OCI-LY1 (cell line): ENCODE results near the gene PRSS50.

Source experiments
- H2AFZ ChIP-seq: fragments of 200-600 bp; sonication (generic), shearing (Covaris generic); 2 replicates; pipeline ENCODE4 v1.6.0; 2014; ENCODE audit warnings: antibody characterized with exemption, mild to moderate bottlenecking, low read length
- H3F3A ChIP-seq: fragments of 200-600 bp; sonication (generic), shearing (Covaris generic); 2 replicates; pipeline ENCODE4 v1.6.0; 2014; ENCODE audit warnings: mild to moderate bottlenecking, antibody characterized with exemption, low read length, moderate library complexity; ENCODE audit not compliant: insufficient read depth
- H3K27ac ChIP-seq: fragments of 200-600 bp; sonication (generic); 2 replicates; pipeline ENCODE4 v1.5.1; 2014; ENCODE audit warnings: low read length, mixed run types, mild to moderate bottlenecking, low read depth; ENCODE audit not compliant: poor library complexity, severe bottlenecking
- H3K27me3 ChIP-seq: fragments of 200-600 bp; sonication (generic); 2 replicates; pipeline ENCODE4 v1.6.0; 2014; ENCODE audit warnings: antibody characterized with exemption, mild to moderate bottlenecking, low read length, moderate library complexity; ENCODE audit not compliant: insufficient read depth
- H3K36me3 ChIP-seq: fragments of 200-600 bp; sonication (generic); 2 replicates; pipeline ENCODE4 v1.6.1; 2014; ENCODE audit warnings: mild to moderate bottlenecking, antibody characterized with exemption, low read length, moderate library complexity, mixed read lengths; ENCODE audit not compliant: insufficient read depth
- H3K4me1 ChIP-seq: fragments of 200-600 bp; sonication (generic); 2 replicates; pipeline ENCODE4 v1.5.1; 2014; ENCODE audit warnings: mild to moderate bottlenecking, low read length, moderate library complexity; ENCODE audit not compliant: insufficient read depth, severe bottlenecking
- H3K4me2 ChIP-seq: fragments of 200-600 bp; sonication (generic), shearing (Covaris generic); 2 replicates; pipeline ENCODE4 v1.6.1; 2014; ENCODE audit warnings: low read length
- H3K4me3 ChIP-seq: fragments of 200-600 bp; sonication (generic); 2 replicates; pipeline ENCODE4 v1.5.1; 2014; ENCODE audit warnings: low read length, low read depth, mild to moderate bottlenecking, mixed read lengths; ENCODE audit not compliant: poor library complexity, severe bottlenecking
- H3K79me2 ChIP-seq: fragments of 200-600 bp; shearing (Covaris generic); 2 replicates; pipeline ENCODE4 v1.6.1; 2016; ENCODE audit warnings: mixed run types, low read length, mixed read lengths; ENCODE audit not compliant: insufficient read depth
- H3K9ac ChIP-seq: fragments of 200-600 bp; sonication (generic), shearing (Covaris generic); 2 replicates; pipeline ENCODE4 v1.6.1; 2014; ENCODE audit warnings: mild to moderate bottlenecking, low read length, mixed read lengths
- H3K9me2 ChIP-seq: fragments of 200-600 bp; sonication (generic), shearing (Covaris generic); 2 replicates; pipeline ENCODE4 v1.6.1; 2014; ENCODE audit warnings: low read depth, mild to moderate bottlenecking, low read length, mixed read lengths
- H3K9me3 ChIP-seq: fragments of 200-600 bp; shearing (Covaris generic); 2 replicates; pipeline ENCODE4 v1.6.1; 2014; ENCODE audit warnings: low read length, mixed read lengths
- H4K20me1 ChIP-seq: fragments of 200-600 bp; sonication (generic), shearing (Covaris generic); 2 replicates; pipeline ENCODE4 v1.6.0; 2016; ENCODE audit warnings: mild to moderate bottlenecking, low read length; ENCODE audit not compliant: insufficient read depth
- CTCF ChIP-seq: fragments of 200-600 bp; sonication (generic), shearing (Covaris generic); IDR thresholded peaks from 2 replicates; pipeline ENCODE4 v1.5.1; 2017; ENCODE audit warnings: mild to moderate bottlenecking, antibody characterized with exemption, low read length, moderate library complexity, mixed read lengths
- EZH2 ChIP-seq: fragments of 200-600 bp; sonication (generic), shearing (Covaris generic); IDR thresholded peaks from 2 replicates; pipeline ENCODE4 v1.8.0; 2017; ENCODE audit warnings: borderline replicate concordance, mixed run types, mild to moderate bottlenecking, antibody characterized with exemption, low read length, moderate library complexity, mixed read lengths

Gene PRSS50

DNA sequence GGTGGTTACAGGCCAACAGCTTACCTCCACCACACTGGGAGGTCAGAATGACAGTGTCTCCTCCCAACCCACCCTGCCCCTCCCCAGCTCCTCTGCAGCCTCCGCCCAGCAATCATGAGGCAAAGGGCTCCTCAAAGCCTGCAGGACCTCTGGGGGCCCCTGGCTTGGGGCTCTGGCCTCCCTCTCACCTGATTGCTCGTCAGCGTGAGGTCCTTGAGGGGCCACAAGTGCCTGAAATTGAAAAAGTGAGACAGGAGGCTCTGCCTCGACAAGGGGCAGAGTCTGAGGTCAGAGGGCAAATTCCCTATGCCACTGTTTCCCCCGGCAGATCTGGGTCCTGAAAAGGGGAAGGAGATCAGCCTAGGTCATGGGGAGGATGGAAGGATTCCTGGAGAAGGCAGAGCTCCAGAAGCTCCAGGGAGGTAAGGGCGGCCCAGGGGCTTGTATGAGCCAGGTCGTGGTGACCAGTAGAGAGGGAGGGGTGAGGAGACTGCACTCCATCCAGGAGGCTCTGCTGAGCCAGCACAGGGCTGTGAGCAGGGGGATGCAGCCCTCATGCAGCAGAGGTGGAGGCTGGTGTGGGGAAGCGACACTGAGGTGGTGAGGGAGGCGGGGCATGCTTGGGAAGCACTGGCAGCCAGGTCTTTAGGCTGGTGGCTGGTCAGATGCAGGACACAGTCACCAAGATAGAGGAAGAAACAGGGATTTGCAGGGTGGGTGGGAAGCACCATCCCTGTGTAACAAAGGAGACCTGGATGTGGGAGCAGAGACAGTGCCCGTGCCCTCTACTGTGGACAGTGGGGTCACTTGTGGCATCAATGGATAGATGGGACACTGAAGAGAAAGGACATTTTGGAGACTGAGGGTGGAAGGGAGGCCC lies 44.3 kb downstream of the PRSS50 start:
- 0 out of 2 replicates have a peak, but pooled peaks cover 5% of the 10 kb centered on the region for H3K27me3 ChIP-seq
- H3K9me2 ChIP-seq, result no peaks in the 10 kb centered on the region
- H3K4me2 ChIP-seq, result no peak overlapping the region
- no peak overlapping the region for H3K4me3 ChIP-seq
- TF ChIP-seq EZH2, result no peak
- no peak for TF ChIP-seq CTCF
- no peak overlapping the region for H3K27ac ChIP-seq
- no peaks in the 10 kb centered on the region for H3K36me3 ChIP-seq
- H2AFZ ChIP-seq, result no peak overlapping the region
- no peaks in the 10 kb centered on the region for H3K4me1 ChIP-seq
- H4K20me1 ChIP-seq, result no peaks in the 10 kb centered on the region
- no peaks in the 10 kb centered on the region for H3K9me3 ChIP-seq
- no peaks in the 10 kb centered on the region for H3K79me2 ChIP-seq
- no peak overlapping the region for H3K9ac ChIP-seq
- H3F3A ChIP-seq, result no peaks in the 10 kb centered on the region

DNA sequence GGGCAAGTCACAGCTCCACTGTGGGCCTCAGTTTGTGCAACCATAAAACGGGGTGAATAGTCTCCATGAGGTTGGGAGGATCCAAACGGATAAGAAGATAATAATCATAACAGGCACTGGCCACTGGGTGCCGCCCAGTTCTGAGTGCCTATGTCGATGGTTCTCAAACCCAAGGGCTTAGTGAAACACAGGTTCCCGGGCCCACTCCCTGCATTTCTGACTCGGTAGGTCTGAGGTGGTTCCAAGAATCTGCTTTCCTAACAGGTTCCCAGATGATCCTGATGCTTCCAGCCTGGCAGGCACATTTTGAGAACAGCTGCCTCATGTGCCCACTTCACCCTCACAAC lies 45.3 kb downstream of the PRSS50 start:
- Histone ChIP-seq H3F3A (no peaks in the 10 kb centered on the region), H3K9me2 (no peaks in the 10 kb centered on the region), H3K9ac (no peak overlapping the region), H4K20me1 (no peaks in the 10 kb centered on the region), H2AFZ (no peak overlapping the region), H3K4me2 (no peak overlapping the region), H3K4me3 (no peak overlapping the region), H3K4me1 (no peaks in the 10 kb centered on the region), H3K79me2 (no peaks in the 10 kb centered on the region), H3K27me3 (0 out of 2 replicates have a peak, but pooled peaks cover 5% of the 10 kb centered on the region), H3K27ac (no peak overlapping the region), H3K36me3 (no peaks in the 10 kb centered on the region), H3K9me3 (no peaks in the 10 kb centered on the region)
- no peak for TF ChIP-seq CTCF
- no peak for TF ChIP-seq EZH2

- H3K4me2 ChIP-seq, result no peak overlapping the region
- H3K79me2 ChIP-seq, result no peaks in the 10 kb centered on the region
- no peak overlapping the region for H3K9ac ChIP-seq
- H3K4me1 ChIP-seq, result no peaks in the 10 kb centered on the region
- no peak overlapping the region for H3K4me3 ChIP-seq
- H3K9me3 ChIP-seq, result no peaks in the 10 kb centered on the region
- H3F3A ChIP-seq, result no peaks in the 10 kb centered on the region
- H2AFZ ChIP-seq, result no peak overlapping the region
- H3K27ac ChIP-seq, result no peak overlapping the region
- H4K20me1 ChIP-seq, result no peaks in the 10 kb centered on the region
- H3K27me3 ChIP-seq, result 0 out of 2 replicates have a peak, but pooled peaks cover 5% of the 10 kb centered on the region
- TF ChIP-seq CTCF, result no peak
- no peak for TF ChIP-seq EZH2
- H3K9me2 ChIP-seq, result no peaks in the 10 kb centered on the region
- H3K36me3 ChIP-seq, result no peaks in the 10 kb centered on the region
These were observed 45.9 kb downstream of the PRSS50 start for GRCh38 chr3:46671541-46672348.
